Limb (tissue), 2 donors: ENCODE measurements around the gene MAP7D3.
A peak's percentile ranks its signal among the peaks of the same experiment; 100 is the strongest.
"Not testable (repeated sequence)": the region's sequence is repeated elsewhere in the genome, so short reads cannot be mapped to it uniquely, and the experiment has no call there.

ENCODE experiments used
- DNase-seq, 2 donors: peaks; one replicate each; pipeline ENCODE4 v3.0.0-alpha.2; 2016; ENCODE audit errors: extremely low spot score in 2 of 2

MAP7D3 gene, protein sequence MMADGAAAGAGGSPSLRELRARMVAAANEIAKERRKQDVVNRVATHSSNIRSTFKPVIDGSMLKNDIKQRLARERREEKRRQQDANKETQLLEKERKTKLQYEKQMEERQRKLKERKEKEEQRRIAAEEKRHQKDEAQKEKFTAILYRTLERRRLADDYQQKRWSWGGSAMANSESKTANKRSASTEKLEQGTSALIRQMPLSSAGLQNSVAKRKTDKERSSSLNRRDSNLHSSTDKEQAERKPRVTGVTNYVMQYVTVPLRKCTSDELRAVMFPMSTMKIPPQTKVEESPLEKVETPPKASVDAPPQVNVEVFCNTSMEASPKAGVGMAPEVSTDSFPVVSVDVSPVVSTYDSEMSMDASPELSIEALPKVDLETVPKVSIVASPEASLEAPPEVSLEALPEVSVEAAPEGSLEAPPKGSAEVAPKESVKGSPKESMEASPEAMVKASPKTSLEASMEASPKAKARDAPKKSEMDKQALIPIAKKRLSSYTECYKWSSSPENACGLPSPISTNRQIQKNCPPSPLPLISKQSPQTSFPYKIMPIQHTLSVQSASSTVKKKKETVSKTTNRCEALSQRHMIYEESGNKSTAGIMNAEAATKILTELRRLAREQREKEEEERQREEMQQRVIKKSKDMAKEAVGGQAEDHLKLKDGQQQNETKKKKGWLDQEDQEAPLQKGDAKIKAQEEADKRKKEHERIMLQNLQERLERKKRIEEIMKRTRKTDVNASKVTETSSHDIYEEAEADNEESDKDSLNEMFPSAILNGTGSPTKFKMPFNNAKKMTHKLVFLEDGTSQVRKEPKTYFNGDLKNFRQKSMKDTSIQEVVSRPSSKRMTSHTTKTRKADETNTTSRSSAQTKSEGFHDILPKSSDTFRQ

DNA sequence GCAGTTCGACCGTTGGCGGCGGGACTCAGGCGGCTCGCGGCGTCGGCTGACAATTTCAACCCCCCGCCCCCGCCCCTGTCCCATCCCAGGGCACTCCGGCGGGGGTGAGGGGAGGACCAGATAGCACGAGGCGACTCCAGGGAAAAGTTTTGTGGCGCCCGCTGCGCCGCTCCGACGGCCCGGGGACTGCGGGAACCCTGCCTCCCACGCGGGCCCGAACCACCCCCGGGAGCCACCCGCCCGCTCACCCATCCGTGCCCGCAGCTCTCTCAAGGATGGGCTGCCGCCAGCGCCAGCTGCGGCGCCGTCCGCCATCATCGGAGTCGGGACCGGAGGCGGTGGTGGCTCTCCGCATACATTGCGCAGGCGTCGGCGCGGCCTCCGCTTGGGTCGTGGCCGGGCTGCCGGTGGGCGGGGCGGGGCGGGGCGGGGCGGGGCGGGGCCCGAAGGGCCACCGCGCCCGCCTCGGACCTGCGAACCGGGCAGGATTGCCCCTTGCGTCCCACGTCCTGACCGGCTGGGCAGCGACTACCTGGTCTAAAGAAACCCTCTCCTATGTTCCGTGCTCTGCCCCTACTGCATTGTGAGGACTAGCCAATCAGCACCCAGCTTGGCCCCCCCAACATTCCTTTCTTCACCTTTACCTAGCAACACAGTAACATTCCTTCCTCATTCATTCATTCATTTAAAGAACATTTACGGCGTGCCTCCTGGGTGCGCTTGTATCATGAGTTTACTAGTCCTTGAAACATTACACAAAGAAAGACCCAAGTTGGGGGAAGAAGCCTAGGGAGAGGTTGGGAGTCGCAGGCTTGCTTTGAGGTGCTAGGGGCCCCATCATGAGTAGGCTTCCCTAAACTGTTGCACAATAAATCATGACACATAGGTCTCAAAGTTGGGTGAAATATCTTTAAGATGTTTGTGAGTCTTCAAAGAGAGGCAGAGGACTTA is at the start of gene MAP7D3:
Gene MAP7D3 (minus strand): TSS at position 360 of the 951 bp plus-strand sequence. CDS start 42 bp downstream, at position 318.
- DNase-seq = peak; percentile 41 to 75

DNA sequence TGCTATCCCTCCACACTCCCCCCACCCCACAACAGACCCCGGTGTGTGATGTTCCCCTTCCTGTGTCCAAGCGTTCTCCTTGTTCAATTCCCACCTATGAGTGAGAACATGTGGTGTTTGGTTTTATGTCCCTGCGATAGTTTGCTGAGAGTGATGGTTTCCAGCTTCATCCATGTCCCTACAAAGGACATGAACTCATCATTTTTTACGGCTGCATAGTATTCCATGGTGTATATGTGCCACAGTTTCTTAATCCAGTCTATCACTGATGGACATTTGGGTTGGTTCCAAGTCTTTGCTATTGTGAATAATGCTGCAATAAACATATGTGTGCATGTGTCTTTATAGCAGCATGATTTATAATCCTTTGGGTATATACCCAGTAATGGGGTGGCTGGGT is 49.5 kb upstream of the MAP7D3 start, which contains the start of gene ADGRG4:
Gene ADGRG4 (plus strand): TSS at position 243 of the 400 bp plus-strand sequence. CDS start 7,815 bp downstream, outside the sequence.
- not testable (repeated sequence) for DNase-seq

DNA sequence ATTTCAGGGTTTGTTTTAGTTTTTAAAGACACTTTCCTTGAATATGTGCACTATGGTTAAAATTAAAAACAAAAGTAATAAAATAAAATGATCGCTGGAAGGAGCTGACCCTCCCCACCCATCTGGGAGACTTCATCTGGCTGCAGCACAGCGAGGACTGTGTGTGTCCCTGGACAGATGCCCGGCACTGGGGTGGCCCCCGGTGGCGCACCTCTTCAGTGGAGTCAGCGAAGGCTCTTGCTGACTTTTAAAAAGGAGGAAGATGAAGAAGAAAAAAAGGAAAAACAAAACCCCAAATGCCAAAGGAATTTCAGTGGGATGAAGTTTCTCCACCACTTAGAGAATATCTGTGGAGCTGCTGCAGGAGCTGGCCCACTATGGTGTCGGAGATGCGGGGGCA is 44.2 kb upstream of the MAP7D3 start:
- DNase-seq = no peak

DNA sequence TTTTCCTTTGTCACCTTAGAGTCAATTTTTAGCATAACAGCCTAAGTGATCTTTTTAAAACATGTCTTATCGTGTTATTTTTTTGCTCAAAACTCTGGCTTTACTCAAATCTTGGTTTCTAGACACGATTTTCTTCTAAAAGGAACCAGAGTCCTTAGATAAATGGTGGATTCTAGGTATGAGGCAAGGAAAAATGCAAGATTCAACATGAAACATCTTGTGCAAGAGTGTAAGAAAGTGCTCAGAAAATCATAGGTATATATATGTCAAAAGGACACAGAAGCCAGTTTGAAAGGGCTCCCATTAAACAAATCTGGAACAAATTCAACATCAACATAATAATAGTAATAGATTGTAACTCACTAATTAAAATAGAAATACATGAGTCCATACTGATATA is 41.5 kb upstream of the MAP7D3 start:
- DNase-seq = no peak

DNA sequence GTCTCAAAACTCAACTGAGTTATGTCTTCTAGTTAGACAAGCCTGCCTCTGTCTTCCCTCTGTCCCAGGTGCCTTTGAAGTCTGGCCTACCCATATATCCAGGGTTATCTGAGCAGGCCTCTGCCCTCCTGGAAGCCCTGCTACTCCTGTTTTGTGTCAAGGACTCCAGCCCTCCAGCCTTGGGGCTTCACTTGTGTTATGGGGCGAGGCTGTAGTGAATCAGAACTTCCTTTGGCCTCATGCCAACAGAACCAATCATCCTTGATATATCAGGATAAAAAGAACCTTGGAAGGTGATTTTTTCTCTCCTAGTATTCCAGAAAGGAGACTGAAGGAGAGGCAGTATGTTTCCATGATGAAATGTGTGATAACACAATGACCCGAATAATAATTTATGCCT is 40.6 kb upstream of the MAP7D3 start:
- DNase-seq = no peak

DNA sequence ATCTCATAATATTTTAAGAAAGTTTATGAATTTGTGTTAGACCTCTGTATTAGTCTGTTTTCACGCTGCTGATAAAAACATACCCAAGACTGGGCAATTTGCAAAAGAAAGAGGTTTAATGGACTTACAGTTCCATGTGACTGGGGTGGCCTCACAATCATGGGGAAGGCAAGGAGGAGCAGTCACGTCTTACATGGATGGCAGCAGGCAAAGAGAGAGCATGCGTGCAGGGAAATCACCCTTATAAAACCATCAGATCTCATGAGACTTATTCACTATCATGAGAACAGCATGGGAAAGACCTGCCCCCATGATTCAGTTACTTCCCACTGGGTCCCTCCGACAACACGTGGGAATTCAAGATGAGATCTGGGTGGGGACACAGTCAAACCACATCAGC is 35.2 kb upstream of the MAP7D3 start:
- not testable (repeated sequence) for DNase-seq

DNA sequence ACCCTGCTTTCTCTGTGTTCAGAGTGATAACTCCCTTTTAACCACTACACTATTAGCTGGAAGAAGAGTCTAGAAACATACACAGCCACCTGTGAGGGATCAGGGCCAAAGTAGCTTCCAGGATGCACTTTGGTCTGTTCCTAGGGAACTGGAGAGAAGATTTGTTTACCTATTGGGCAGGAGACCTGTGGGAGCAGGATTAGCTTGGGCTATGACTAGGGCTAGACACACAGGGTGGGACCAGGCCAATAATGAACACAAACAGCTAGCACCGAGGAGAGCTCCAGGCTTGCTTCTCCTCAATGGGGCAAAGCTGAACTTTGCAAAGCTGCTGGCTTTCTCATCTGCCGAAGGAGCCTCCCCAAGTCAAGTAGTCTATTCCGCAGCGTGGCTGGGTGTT is 24.4 kb upstream of the MAP7D3 start:
- DNase-seq = no peak

DNA sequence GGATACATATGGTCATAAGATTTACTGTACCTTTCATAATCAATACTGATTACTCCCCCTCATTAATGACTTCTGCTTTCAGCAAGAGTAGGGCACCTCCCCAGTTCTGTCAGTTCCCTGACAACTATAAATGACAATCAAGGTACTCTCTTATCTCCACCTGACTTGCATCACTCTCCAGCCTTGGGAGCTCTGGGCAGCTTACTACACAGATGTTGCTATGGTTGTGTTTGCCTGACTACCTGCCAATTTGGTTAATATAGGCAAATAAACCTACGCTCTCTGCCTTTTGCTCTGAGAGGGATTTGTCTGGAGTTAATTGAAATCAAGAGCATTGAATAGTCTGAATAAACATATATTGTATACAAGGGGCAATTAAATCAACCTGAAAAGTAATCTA is 22.8 kb upstream of the MAP7D3 start:
- DNase-seq = no peak

DNA sequence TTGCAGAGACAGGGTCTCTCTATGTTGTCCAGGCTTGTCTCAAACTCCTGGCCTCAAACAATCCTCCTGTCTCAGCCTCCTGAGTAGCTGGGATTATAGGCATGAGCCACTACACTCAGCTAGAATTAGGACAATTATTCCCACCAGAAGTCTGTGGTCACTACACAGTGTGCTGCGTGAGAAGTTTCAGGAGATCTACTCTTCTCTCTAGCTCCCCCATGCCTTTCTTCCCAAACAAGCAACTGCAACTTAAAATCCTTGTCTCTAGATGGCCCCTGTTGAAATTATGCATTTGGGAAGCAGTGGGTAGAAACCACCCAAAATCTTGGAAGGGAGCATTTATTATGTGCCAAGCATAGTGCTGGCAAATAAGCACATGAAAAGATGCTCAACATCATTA is 21.1 kb upstream of the MAP7D3 start:
- no peak for DNase-seq

DNA sequence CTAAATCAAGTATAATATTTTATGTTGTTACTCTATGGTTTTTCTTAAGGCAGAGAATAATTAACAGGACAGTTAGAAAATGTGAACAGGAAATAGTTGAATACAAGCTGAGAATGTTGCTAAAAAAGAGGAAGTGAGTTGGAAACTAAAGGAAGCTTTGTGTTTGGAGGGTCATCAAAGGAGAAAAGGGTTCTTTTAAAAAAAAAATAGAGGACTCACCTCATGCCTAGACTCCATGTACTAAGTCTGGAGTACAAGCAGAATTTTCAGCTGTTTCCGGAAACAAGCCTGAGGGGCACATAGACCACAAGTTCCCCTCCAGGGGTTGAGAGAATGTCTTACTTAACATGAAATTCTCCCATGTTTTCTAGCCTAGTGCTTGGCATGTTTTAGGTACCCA is 20.1 kb upstream of the MAP7D3 start:
- no peak for DNase-seq

DNA sequence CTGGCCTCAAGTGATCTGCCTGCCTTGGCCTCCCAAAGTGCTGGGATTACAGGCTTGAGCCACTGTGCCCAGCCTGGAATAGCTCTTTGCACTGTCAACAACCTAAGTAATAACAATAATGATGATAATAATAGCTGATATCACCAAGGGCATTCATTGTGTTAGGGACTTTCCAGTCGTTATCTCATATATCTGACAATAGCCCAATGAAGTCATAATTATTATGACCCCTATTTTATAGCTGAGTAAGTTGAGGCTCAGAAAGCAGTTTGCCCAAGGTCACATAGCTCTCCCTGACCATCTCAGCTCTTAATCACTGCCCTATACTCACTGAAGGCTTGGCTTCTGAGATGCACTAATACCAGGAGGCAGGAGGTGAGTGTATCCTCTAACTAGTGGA is 18.7 kb upstream of the MAP7D3 start:
- DNase-seq = no peak

DNA sequence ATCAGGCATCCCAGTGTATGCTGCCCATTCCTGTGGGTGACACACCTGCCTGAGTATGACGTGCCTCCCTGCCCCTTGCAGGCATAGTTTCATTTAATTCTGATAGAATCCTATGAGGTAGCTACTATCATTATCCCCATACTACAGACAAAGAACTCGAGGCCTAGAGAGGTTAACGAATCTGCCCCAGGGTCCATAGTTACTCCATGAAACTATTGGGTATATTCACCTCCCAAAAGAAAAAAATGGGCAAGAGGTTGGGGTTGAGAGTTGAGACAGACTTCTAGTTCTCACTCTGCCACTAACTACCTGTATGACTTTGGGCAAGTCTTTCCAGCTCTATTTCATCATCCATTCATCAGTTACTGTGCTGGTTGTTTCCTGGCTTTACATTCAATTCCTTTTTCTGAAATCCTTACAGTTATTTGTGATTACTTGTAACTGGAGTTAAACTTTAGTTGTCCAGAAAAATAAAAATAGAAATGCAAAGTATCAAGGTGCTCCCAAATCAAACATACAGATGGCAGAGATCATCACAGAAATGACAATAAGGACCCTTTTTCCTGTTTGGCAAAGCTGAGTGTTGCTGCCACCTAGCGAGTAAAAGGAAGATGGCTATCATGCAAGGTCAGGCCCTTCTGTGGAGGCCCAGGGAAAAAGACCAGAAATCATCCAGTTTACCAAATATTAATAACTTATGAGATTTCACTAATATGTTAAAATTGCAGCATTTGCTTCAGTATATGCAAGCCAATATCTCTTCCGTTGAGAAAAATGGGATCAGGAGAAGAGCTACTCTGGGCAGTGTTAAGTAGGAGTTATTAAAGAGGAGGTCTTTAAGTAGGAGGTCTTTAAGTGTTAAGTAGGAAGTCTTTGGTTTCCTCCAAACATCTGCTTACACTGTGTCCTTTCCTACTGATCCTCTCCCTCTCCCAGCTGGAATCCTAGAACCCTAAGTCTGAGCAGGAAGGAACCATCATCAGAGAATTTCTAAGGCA is 17.1 kb upstream of the MAP7D3 start:
- DNase-seq = peak; percentile 24 to 46

DNA sequence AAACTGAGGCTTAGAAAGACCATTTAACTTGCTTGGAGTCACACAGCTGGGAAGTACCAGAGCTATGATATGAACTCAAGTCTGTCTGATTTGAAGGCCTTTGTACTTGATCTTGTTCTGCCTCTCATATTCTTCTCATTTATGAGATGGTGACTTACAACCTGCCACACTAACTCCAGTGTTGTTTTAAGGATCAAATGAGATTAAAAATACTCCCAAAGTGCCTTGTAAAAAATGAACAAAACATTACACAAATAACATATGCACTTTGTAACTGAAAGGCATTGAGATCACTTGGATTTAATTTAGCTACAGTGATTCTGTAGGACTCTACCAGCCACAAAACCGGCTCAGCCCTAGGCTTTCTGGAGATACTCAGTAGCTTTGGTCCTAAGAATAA is 15.6 kb upstream of the MAP7D3 start:
- no peak for DNase-seq

DNA sequence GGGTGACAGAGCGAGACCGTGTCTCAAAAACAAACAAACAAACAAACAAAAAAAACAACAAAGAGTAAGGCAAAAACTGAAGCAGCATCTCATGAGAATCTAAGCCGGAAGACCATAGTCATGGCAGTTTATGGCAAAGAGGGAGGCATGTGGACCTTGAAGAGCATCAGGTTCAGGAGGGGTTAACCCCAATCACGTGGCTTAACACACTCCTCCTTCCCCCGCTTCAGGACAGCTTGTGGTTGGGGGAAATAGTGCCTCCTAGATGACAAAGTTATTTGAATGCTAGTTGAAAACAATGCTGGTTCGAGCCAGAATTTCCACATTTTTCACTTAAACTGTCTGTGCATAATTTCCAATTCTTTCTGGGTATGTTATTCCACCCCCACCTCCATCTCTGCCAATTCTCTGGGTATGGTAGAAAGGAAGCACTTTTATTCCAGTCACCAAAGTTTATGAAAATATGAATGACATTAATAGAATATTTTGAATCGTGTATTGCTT is 11.7 kb upstream of the MAP7D3 start:
- no peak for DNase-seq

DNA sequence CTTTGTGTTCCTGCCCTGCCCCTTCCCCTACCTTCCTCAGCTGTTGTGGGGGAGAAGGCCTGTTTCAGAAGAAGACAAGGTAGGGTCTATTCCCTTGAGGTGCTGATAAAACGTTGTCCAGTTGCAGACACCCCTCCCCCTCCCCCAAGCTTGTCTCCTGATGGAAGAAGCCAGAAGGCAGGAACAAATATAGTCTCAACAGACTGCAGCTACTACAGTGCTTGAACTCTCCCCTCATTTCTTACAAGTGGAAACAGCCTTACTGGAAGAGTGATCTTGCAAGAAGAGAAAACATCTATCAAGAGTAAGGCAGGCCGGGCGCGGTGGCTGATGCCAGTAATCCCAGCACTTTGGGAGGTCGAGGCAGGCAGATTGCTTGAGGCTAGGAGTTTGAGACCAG is 11.0 kb upstream of the MAP7D3 start:
- DNase-seq = no peak

DNA sequence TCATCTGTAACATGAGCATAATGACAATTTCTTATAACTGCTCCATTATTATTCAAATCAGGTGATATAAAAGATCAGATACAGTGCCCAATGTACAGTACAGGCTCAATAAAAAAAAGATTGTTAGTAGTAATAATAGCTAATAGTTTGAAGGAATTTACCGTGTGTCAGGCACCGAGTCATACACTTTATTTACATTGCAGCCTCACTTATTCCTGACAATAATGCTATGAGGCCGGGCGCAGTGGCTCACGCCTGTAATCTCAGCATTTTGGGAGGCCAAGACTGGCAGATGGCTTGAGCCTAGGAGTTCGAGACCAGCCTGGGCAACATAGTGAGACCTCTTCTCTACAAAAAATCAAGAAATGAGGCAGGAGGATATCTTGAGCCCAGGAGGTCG is 10.1 kb upstream of the MAP7D3 start:
- DNase-seq = no peak

DNA sequence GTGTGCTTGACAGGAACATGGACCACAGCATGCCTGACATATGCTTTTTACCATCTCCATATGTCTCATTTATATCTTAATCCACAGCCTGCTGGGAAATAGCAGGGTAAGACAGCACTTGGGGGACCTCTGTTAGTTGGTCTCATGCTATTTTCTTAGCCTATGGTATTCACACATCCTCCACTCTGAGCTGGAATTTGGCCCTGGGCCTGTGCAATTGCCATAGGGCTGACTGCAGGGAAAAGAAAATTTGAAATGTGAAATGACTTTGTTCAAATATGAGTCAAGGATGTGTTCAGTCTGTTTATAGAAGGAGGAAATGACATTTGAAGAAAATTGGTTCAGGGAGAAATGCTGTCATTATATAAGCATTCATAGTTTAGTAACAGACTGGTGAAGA is 9.6 kb upstream of the MAP7D3 start:
- DNase-seq = peak; percentile 7 to 32

DNA sequence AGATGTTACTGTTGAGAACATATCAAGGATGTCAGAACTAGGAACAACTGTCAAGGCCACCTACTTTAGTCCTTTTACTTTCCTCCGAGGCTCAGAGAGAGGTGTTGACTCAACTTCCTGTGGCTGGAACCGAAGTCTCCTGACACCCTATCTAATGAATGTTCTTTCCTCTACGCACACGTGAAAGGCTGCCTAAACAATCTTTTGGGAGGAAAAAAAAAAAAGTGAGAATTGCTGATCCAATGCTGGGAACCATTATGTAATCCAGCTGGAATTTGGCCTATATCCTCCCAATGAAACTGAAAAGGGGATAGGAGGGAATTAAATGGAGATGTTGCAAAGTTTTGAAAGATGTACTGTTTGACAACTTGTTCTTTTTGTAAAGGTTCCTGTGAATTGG is 8.3 kb upstream of the MAP7D3 start:
- DNase-seq = peak in 1 of 2 donors; percentile 13

DNA sequence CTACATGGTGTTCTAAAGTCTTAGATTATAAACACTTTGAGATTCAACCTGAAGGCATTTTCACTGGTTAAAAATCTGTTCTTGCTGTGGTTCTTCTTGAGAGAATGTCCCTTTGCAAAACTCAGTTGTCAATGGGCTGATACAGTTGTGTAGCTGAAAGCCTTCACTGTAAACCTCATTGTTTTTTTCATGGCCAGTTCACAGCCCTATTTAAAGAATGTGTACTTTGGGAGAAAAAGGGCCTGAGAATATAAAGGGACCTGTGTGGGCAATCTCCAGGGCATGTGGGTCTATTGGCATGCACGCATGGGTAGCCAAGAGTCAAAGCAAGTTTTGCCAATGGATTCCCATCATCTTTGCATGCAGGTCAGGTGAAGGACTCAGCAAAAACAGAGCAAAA is 7.8 kb upstream of the MAP7D3 start:
- no peak for DNase-seq

DNA sequence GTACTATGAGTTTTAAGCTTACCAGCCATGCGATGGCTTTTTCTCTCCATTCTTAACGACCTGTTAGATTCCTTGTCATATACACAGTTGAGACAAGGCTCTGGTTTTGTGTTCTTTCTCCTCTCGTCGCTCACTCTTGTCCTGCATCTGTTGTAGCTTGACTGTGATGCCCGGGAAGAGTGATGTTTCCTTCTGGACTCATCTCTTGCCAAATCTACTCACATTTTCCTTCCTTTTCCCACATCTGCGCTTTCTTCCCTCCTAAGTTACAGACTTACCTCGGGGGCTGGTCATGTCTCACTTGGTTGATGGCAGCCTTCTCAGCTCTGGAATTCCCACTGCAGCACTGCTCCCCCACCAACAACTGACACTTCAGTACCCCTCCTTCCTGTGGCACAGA is 4.8 kb upstream of the MAP7D3 start:
- no peak for DNase-seq
